K562 (cell line): ENCODE results near the gene LAMP1. TPM values are rescaled to one million over a fixed set of nuclear protein-coding genes. Genes with fewer than 3 reads are reported as not detected.

Experiments
- ATAC-seq: fragments of 200-7000 bp; cut with Tn5 transposase; 3 replicates; pipeline ENCODE4 v1.9.1; 2020; ENCODE audit warnings: moderate library complexity
- BruUV-seq: library from RNA; stranded (reverse); fragments of 400-500 nt; replicated peaks from 2 replicates; lab custom pipeline; 2021; lab: Mats Ljungman, UMichigan
- CTCF ChIA-PET: fragments of 300-600 bp; formaldehyde crosslinking; extraction: SDS; loops from one replicate; lab custom pipeline; 2021; ENCODE audit warnings: low intra/inter-chr PET ratio; lab: Yijun Ruan, JAX
- POLR2A ChIA-PET: fragments of 300-600, 350-650 bp; sonication (Branson Sonifier 250); formaldehyde crosslinking; extraction: SDS; loops from one replicate; lab custom pipeline; 2021; ENCODE audit warnings: antibody characterized with exemption, inconsistent platforms; lab: Yijun Ruan, JAX
- DNase-seq, 4 experiments: peaks; one replicate each; pipeline versions ENCODE4 v3.0.0 to v3.0.0-alpha.2; 2011 to 2018; ENCODE audit warnings: low spot score in 3 of 4, mixed read lengths in 3 of 4; ENCODE audit errors: extremely low read depth in 1 of 4
- FAIRE-seq: peaks from 2 replicates; lab custom pipeline; 2011; peaks lifted over from hg19 to GRCh38; lab: Jason Lieb, UNC
- H2AFZ ChIP-seq: 2 replicates; pipeline ENCODE4 v1.6.0; 2011; ENCODE audit warnings: low read depth, low read length, control low read depth, inconsistent platforms
- H3K27ac ChIP-seq: fragments of 200-600 bp; 3 replicates; pipeline ENCODE4 v1.8.0; 2011; ENCODE audit warnings: low read depth, mild to moderate bottlenecking, control low read depth, inconsistent platforms, low read length, moderate library complexity, mixed read lengths; ENCODE audit errors: extremely low read depth
- H3K27me3 ChIP-seq, 2 experiments: fragments of 300-600 bp in 1 of 2; 2 replicates in 1 of 2; 3 replicates in 1 of 2; pipeline versions ENCODE4 v1.6.0 to v1.8.0; 2011; ENCODE audit warnings: inconsistent platforms in 2 of 2, low read length in 2 of 2, mild to moderate bottlenecking in 1 of 2, mixed read lengths in 1 of 2, moderate library complexity in 1 of 2; ENCODE audit not compliant: control insufficient read depth in 2 of 2, insufficient read depth in 2 of 2
- H3K36me3 ChIP-seq: fragments of 300-600 bp; 3 replicates; pipeline ENCODE4 v1.8.0; 2011; ENCODE audit warnings: mild to moderate bottlenecking, low read length, inconsistent platforms; ENCODE audit not compliant: control insufficient read depth, insufficient read depth
- H3K4me1 ChIP-seq, 2 experiments: fragments of 200-600 bp in 1 of 2; replicated peaks in 1 of 2; 2 replicates in 1 of 2; 3 replicates in 1 of 2; pipeline versions ENCODE4 v1.5.1 to v1.8.0; 2011; ENCODE audit warnings: inconsistent platforms in 2 of 2, low read length in 2 of 2, mild to moderate bottlenecking in 1 of 2, mixed read lengths in 1 of 2, moderate library complexity in 1 of 2; ENCODE audit not compliant: control insufficient read depth in 2 of 2, insufficient read depth in 2 of 2
- H3K4me2 ChIP-seq: 2 replicates; pipeline ENCODE4 v1.6.1; 2011; ENCODE audit warnings: low read length, control low read depth, inconsistent platforms, mixed read lengths; ENCODE audit not compliant: insufficient read depth
- H3K4me3 ChIP-seq: fragments of 200-600 bp; sonication (generic), shearing (Covaris generic); 2 replicates; pipeline ENCODE4 v1.5.1; 2016; ENCODE audit warnings: control low read depth, inconsistent platforms
- H3K79me2 ChIP-seq: fragments of 200-600 bp; 3 replicates; pipeline ENCODE4 v1.8.0; 2011; ENCODE audit warnings: low read length, inconsistent platforms; ENCODE audit not compliant: control insufficient read depth, insufficient read depth
- H3K9ac ChIP-seq, 2 experiments: 2 replicates each; pipeline versions ENCODE4 v1.6.0 to v1.6.1; 2011; ENCODE audit warnings: low read depth in 2 of 2, low read length in 2 of 2, control low read depth in 1 of 2, inconsistent platforms in 1 of 2, mild to moderate bottlenecking in 1 of 2, mixed read lengths in 1 of 2; ENCODE audit not compliant: insufficient read depth in 1 of 2
- H3K9me1 ChIP-seq: one replicate; pipeline ENCODE4 v1.6.0; 2011; ENCODE audit warnings: inconsistent platforms, mild to moderate bottlenecking, low read length, moderate library complexity; ENCODE audit not compliant: control insufficient read depth, insufficient read depth
- H3K9me3 ChIP-seq: replicated peaks from 2 replicates; pipeline ENCODE4 v1.5.1; 2011; ENCODE audit warnings: low read depth, low read length, inconsistent platforms; ENCODE audit not compliant: control insufficient read depth, insufficient read depth
- H4K20me1 ChIP-seq: replicated peaks from 2 replicates; pipeline ENCODE4 v1.6.1; 2011; ENCODE audit warnings: low read length, inconsistent platforms, mixed read lengths; ENCODE audit not compliant: control insufficient read depth, insufficient read depth
- BRD9 ChIP-seq: fragments of 450-650 bp; IDR thresholded peaks from 2 replicates; pipeline ENCODE4 v1.6.1; 2018; ENCODE audit warnings: low read depth; ENCODE audit not compliant: partially characterized antibody
- COPS2 ChIP-seq: fragments of 450-650 bp; conservative IDR thresholded peaks from 2 replicates; pipeline ENCODE4 v1.6.1; 2016; ENCODE audit warnings: mild to moderate bottlenecking, moderate library complexity
- EHMT2 ChIP-seq: fragments of 450-650 bp; IDR thresholded peaks from 2 replicates; pipeline ENCODE4 v1.6.1; 2018; ENCODE audit warnings: antibody characterized with exemption
- FIP1L1 ChIP-seq: fragments of 200-400 bp; formaldehyde crosslinking; IDR thresholded peaks from 2 replicates; pipeline ENCODE4 v1.6.1; 2018; ENCODE audit warnings: mild to moderate bottlenecking, low read depth, low read length; ENCODE audit not compliant: poor library complexity, severe bottlenecking
- GTF2F1 ChIP-seq: IDR thresholded peaks from 2 replicates; pipeline ENCODE4 v1.6.1; 2011; ENCODE audit warnings: low read depth, low read length, improper control_type of control experiment
- MCM7 ChIP-seq, 2 experiments: fragments of 450-650 bp; IDR thresholded peaks; 2 replicates each; pipeline ENCODE4 v1.6.1; 2016 to 2018
- NFYB ChIP-seq: IDR thresholded peaks from 2 replicates; pipeline ENCODE4 v1.6.1; 2011; ENCODE audit warnings: mild to moderate bottlenecking, moderate library complexity; ENCODE audit not compliant: insufficient read length; ENCODE audit errors: extremely low read depth
- POLR2A ChIP-seq: fragments of 450-650 bp; conservative IDR thresholded peaks from 2 replicates; pipeline ENCODE4 v1.6.1; 2016
- SRSF7 ChIP-seq: fragments of 200-400 bp; formaldehyde crosslinking; optimal IDR thresholded peaks from 2 replicates; pipeline ENCODE3; 2017; ENCODE audit warnings: mild to moderate bottlenecking, low read depth, low read length
- TAF1 ChIP-seq: IDR thresholded peaks from 2 replicates; pipeline ENCODE4 v1.6.1; 2011; ENCODE audit warnings: mild to moderate bottlenecking, low read length, moderate library complexity; ENCODE audit not compliant: insufficient read depth, control insufficient read depth, severe bottlenecking; ENCODE audit errors: extremely low read depth
- TAF9B ChIP-seq: fragments of 450-650 bp; IDR thresholded peaks from 2 replicates; pipeline ENCODE4 v1.6.1; 2018; ENCODE audit warnings: mild to moderate bottlenecking; ENCODE audit not compliant: partially characterized antibody
- ZNF584 ChIP-seq: fragments of 200-800 bp; sonication (Bioruptor generic); IDR thresholded peaks from 2 replicates; pipeline ENCODE4 v1.6.1; 2016; ENCODE audit warnings: low read depth, mild to moderate bottlenecking, missing genetic modification characterization, missing compliant biosample characterization
- ZNF696 ChIP-seq: fragments of 250-450 bp; sonication (Bioruptor Pico); conservative IDR thresholded peaks from 2 replicates; pipeline ENCODE4 v1.4.0; 2020; ENCODE audit warnings: mild to moderate bottlenecking, moderate library complexity
- ZNF780A ChIP-seq: fragments of 250-450 bp; sonication (Bioruptor Pico); IDR thresholded peaks from 2 replicates; pipeline ENCODE4 v1.5.0; 2021; ENCODE audit warnings: mild to moderate bottlenecking
- WGBS: fragments of 100-300 bp; shearing (Covaris generic); methylation state at CpG from one replicate; pipeline ENCODE4 v1.1.6; 2016; ENCODE audit warnings: low coverage, mixed read lengths; ENCODE audit not compliant: insufficient coverage; ENCODE audit errors: missing lambda C conversion rate; 5-methylcytosine and 5-hydroxymethylcytosine counted together
- in situ Hi-C: fragments of 300-500 bp; cut with MboI; formaldehyde crosslinking; loops from 4 replicates; pipeline ENCODE4 v1.15.0; 2018; ENCODE audit warnings: inconsistent platforms, mixed read lengths
- intact Hi-C: fragments of 100-400 bp; cut with micrococcal nuclease; formaldehyde crosslinking; loops from 2 replicates; pipeline ENCODE4 v1.14.2; 2022
- polyA plus RNA-seq, 8 experiments: library from polyadenylated mRNA; depleted of rRNA in 4 of 8; stranded (reverse) in 5 of 8; unstranded in 3 of 8; fragments of >200 nt; fragmentation: Nextera tagmentation in 2 of 8; fragmentation: Illumina TruSeq in 1 of 8; extraction: Ambion mirVana in 2 of 8; extraction: Trizol in 1 of 8; gene quantifications; 2 replicates each; pipeline versions ENCODE4 v1.2.1 to v1.2.3, GENCODE V29; 2011 to 2014; ENCODE audit warnings: inconsistent platforms in 1 of 8, missing spikeins in 1 of 8
- total RNA-seq, 7 experiments: library from RNA; depleted of rRNA in 6 of 7; stranded (reverse); fragments of >200 nt in 6 of 7; fragmentation: Illumina TruSeq in 2 of 7; extraction: Trizol in 2 of 7; gene quantifications; 2 replicates each; pipeline versions ENCODE4 v1.2.1 to v1.2.3, GENCODE V29; 2011 to 2021; ENCODE audit warnings: low replicate concordance in 1 of 7
- TF ChIP-seq, protein P1 (sequence below): fragments of 200-400 bp; formaldehyde crosslinking; IDR thresholded peaks from 2 replicates; pipeline ENCODE4 v1.6.1; 2017; ENCODE audit warnings: mild to moderate bottlenecking, low read depth, low read length, moderate library complexity
- TF ChIP-seq, protein P2 (sequence below): fragments of 450-650 bp; IDR thresholded peaks from 2 replicates; pipeline ENCODE4 v1.6.1; 2017; ENCODE audit warnings: antibody characterized with exemption, mild to moderate bottlenecking

The LAMP1 gene
- total and polyA plus RNA-seq, 9 of the 15 experiments (the other 6 are each of a cell fraction or from before 2014, with no cell fraction given) = 2.2 to 70.1 (median 30.5) TPM

DNA sequence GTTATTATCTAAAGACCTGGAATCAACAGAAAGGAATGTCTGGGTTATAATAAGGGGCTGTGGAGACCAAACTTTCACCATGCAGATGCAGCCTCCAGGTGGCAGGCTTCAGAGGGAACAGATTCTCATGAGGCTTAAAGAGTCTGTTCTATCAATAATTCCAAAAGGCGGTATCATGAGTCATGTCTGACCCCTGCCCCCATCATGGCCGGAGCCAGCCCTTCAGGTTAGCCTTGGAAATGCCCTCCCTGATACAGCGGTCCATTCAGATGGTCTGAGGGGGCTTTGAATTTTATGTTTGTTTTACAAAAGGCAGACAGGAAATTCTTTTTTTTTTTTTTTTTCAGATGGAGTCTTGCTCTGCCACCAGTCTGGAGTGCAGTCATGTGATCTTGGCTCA is 21.7 kb upstream of the LAMP1 start:
- H3K79me2 ChIP-seq = no peaks in the 10 kb centered on the region
- DNase-seq (peak; percentile 37 to 71 (median 63)), FAIRE-seq (peak; percentile 88), ATAC-seq (peak; percentile 96)
- no peak overlapping the region for H3K9ac ChIP-seq
- no peak overlapping the region for H3K27ac ChIP-seq
- CTCF ChIA-PET = no interaction called here
- peaks cover 0 to 4% of the 10 kb centered on the region in 2 experiments; a peak in 2 of 5 replicates for H3K27me3 ChIP-seq
- H3K4me3 ChIP-seq = no peak overlapping the region
- no peaks in the 10 kb centered on the region; the same call in 1 of the 2 replicates for H3K9me3 ChIP-seq
- peaks cover 6 to 20% of the 10 kb centered on the region in 2 experiments; a peak in 4 of 5 replicates for H3K4me1 ChIP-seq
- H3K9me1 ChIP-seq = no peaks in the 10 kb centered on the region
- H3K36me3 ChIP-seq = no peaks in the 10 kb centered on the region
- in situ Hi-C loops = loop anchor here (10.0 kb wide), 1 partner anchor 109 kb away; no protein-coding TSS in a partner anchor
- 4% methylated on average over 2 of the region's 3 CpGs for WGBS
- no peaks in the 10 kb centered on the region for H4K20me1 ChIP-seq
- BruUV-seq = no TSS peak
- peak overlapping the region; percentile 68; the same call in 1 of the 2 replicates for H2AFZ ChIP-seq
- POLR2A ChIA-PET = interaction anchor here (0.7 kb wide), 1 partner anchor 9 kb away, joined by 3 read pairs; no protein-coding TSS in a partner anchor
- intact Hi-C loops = loop anchor here (2.0 to 10.0 kb wide), 2 partner anchors 115 to 289 kb away; no protein-coding TSS in a partner anchor
- no peak overlapping the region for H3K4me2 ChIP-seq
- TF ChIP-seq FIP1L1 = no peak
- TF ChIP-seq, protein P1, sequence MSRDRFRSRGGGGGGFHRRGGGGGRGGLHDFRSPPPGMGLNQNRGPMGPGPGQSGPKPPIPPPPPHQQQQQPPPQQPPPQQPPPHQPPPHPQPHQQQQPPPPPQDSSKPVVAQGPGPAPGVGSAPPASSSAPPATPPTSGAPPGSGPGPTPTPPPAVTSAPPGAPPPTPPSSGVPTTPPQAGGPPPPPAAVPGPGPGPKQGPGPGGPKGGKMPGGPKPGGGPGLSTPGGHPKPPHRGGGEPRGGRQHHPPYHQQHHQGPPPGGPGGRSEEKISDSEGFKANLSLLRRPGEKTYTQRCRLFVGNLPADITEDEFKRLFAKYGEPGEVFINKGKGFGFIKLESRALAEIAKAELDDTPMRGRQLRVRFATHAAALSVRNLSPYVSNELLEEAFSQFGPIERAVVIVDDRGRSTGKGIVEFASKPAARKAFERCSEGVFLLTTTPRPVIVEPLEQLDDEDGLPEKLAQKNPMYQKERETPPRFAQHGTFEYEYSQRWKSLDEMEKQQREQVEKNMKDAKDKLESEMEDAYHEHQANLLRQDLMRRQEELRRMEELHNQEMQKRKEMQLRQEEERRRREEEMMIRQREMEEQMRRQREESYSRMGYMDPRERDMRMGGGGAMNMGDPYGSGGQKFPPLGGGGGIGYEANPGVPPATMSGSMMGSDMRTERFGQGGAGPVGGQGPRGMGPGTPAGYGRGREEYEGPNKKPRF = no peak
- no peak for TF ChIP-seq COPS2
- no peak for TF ChIP-seq NFYB
- no peak for TF ChIP-seq GTF2F1
- no peak for TF ChIP-seq TAF9B
- TF ChIP-seq ZNF696 (CRISPR knock-in tag) = no peak
- no peak for TF ChIP-seq TAF1
- no peak for TF ChIP-seq MCM7 (IDR thresholded peaks at IDR 0.05)
- TF ChIP-seq, protein P2, sequence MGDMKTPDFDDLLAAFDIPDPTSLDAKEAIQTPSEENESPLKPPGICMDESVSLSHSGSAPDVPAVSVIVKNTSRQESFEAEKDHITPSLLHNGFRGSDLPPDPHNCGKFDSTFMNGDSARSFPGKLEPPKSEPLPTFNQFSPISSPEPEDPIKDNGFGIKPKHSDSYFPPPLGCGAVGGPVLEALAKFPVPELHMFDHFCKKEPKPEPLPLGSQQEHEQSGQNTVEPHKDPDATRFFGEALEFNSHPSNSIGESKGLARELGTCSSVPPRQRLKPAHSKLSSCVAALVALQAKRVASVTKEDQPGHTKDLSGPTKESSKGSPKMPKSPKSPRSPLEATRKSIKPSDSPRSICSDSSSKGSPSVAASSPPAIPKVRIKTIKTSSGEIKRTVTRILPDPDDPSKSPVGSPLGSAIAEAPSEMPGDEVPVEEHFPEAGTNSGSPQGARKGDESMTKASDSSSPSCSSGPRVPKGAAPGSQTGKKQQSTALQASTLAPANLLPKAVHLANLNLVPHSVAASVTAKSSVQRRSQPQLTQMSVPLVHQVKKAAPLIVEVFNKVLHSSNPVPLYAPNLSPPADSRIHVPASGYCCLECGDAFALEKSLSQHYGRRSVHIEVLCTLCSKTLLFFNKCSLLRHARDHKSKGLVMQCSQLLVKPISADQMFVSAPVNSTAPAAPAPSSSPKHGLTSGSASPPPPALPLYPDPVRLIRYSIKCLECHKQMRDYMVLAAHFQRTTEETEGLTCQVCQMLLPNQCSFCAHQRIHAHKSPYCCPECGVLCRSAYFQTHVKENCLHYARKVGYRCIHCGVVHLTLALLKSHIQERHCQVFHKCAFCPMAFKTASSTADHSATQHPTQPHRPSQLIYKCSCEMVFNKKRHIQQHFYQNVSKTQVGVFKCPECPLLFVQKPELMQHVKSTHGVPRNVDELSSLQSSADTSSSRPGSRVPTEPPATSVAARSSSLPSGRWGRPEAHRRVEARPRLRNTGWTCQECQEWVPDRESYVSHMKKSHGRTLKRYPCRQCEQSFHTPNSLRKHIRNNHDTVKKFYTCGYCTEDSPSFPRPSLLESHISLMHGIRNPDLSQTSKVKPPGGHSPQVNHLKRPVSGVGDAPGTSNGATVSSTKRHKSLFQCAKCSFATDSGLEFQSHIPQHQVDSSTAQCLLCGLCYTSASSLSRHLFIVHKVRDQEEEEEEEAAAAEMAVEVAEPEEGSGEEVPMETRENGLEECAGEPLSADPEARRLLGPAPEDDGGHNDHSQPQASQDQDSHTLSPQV = peak; percentile 39
- TF ChIP-seq ZNF780A (CRISPR knock-in tag) = no peak
- no peak for TF ChIP-seq EHMT2
- no peak for TF ChIP-seq POLR2A
- no peak for TF ChIP-seq SRSF7
- TF ChIP-seq BRD9 = no peak
- TF ChIP-seq ZNF584 (CRISPR knock-in tag) = no peak
